ENCODE measurements around the gene LCE1F. TPM values are rescaled to one million over a fixed set of nuclear protein-coding genes. Genes with fewer than 3 reads are reported as not detected.

Gene LCE1F
- total RNA-seq, 5 donors from 2014 or later (not counting 1 experiment from before 2014, with no cell fraction given): not detected

- peaks cover 0 to 9% of the 10 kb centered on the region in 2 experiments for H3K27me3 ChIP-seq (replicated peaks in 1 of 2; ENCODE audit: control insufficient read depth in 2 of 2, extremely low read depth in 1 of 2, insufficient read depth in 2 of 2, low read length in 1 of 2)
- Mint-ChIP-seq H3K4me1 (no peaks in the 10 kb centered on the region), H3K9me3 (no peaks in the 10 kb centered on the region), H3K27ac (no peak overlapping the region), H3K4me3 (no peak overlapping the region), H3K36me3 (no peaks in the 10 kb centered on the region), H3K27me3 (peaks cover 20 to 40% of the 10 kb centered on the region in 2 donors)
- H3K4me1 ChIP-seq (ENCODE audit: control insufficient read depth in 1 of 2, extremely low read depth in 1 of 2, insufficient read depth in 2 of 2, low read length in 2 of 2): no peaks in the 10 kb centered on the region
- ChIA-PET POLR2A (no interaction called here), CTCF (no interaction called here)
- DNase-seq (no peak), ATAC-seq (replicated peaks in 1 of 4) (no peak)
- H3K27ac ChIP-seq (ENCODE audit: low read length): no peak overlapping the region
- no peaks in the 10 kb centered on the region for H3K9me3 ChIP-seq
- WGBS (ENCODE audit: insufficient coverage): no CpG with 5 or more reads among the region's 2 CpGs
- H3K36me3 ChIP-seq (ENCODE audit: control insufficient read depth in 2 of 2, extremely low read depth in 1 of 2, insufficient read depth in 1 of 2, low read length in 1 of 2): no peaks in the 10 kb centered on the region
- H3K4me3 ChIP-seq (ENCODE audit: control insufficient read depth in 1 of 2, extremely low read depth in 1 of 2, low read length in 1 of 2): no peak overlapping the region
Measured at GRCh38 chr1:152743371-152744145, 31.4 kb upstream of the LCE1F start.

GRCh38 chr1:152745289-152745704 lies 29.6 kb upstream of the LCE1F start:
- Mint-ChIP-seq H3K9me3 (no peaks in the 10 kb centered on the region), H3K27me3 (peaks cover 24 to 32% of the 10 kb centered on the region in 2 donors), H3K36me3 (no peaks in the 10 kb centered on the region), H3K27ac (no peak overlapping the region), H3K4me3 (no peak overlapping the region), H3K4me1 (no peaks in the 10 kb centered on the region)
- H3K9me3 ChIP-seq: no peaks in the 10 kb centered on the region
- no peak overlapping the region for H3K4me3 ChIP-seq (ENCODE audit: control insufficient read depth in 1 of 2, extremely low read depth in 1 of 2, low read length in 1 of 2)
- DNase-seq (no peak), ATAC-seq (replicated peaks in 1 of 4) (no peak)
- POLR2A ChIA-PET: no interaction called here
- H3K36me3 ChIP-seq (ENCODE audit: control insufficient read depth in 2 of 2, extremely low read depth in 1 of 2, insufficient read depth in 1 of 2, low read length in 1 of 2): no peaks in the 10 kb centered on the region
- CTCF ChIA-PET: no interaction called here
- H3K27me3 ChIP-seq (replicated peaks in 1 of 2; ENCODE audit: control insufficient read depth in 2 of 2, extremely low read depth in 1 of 2, insufficient read depth in 2 of 2, low read length in 1 of 2): peaks cover 0 to 9% of the 10 kb centered on the region in 2 experiments
- WGBS (ENCODE audit: insufficient coverage): 100% methylated on average over 3 of the region's 4 CpGs
- H3K4me1 ChIP-seq (ENCODE audit: control insufficient read depth in 1 of 2, extremely low read depth in 1 of 2, insufficient read depth in 2 of 2, low read length in 2 of 2): no peaks in the 10 kb centered on the region
- H3K27ac ChIP-seq (ENCODE audit: low read length): no peak overlapping the region

GRCh38 chr1:152745765-152746444 lies 29.0 kb upstream of the LCE1F start:
- Histone ChIP-seq H3K27me3 (replicated peaks in 1 of 2; ENCODE audit: control insufficient read depth in 2 of 2, extremely low read depth in 1 of 2, insufficient read depth in 2 of 2, low read length in 1 of 2) (peaks cover 4 to 9% of the 10 kb centered on the region in 2 experiments), H3K36me3 (ENCODE audit: control insufficient read depth in 2 of 2, extremely low read depth in 1 of 2, insufficient read depth in 1 of 2, low read length in 1 of 2) (no peaks in the 10 kb centered on the region), H3K9me3 (no peaks in the 10 kb centered on the region), H3K4me3 (ENCODE audit: control insufficient read depth in 1 of 2, extremely low read depth in 1 of 2, low read length in 1 of 2) (no peak overlapping the region), H3K27ac (ENCODE audit: low read length) (no peak overlapping the region), H3K4me1 (ENCODE audit: control insufficient read depth in 1 of 2, extremely low read depth in 1 of 2, insufficient read depth in 2 of 2, low read length in 2 of 2) (no peaks in the 10 kb centered on the region)
- no peak for ATAC-seq (replicated peaks in 1 of 4)
- CTCF ChIA-PET: no interaction called here
- H3K4me3 Mint-ChIP-seq: no peak overlapping the region
- no peaks in the 10 kb centered on the region for H3K4me1 Mint-ChIP-seq
- H3K36me3 Mint-ChIP-seq: no peaks in the 10 kb centered on the region
- POLR2A ChIA-PET: no interaction called here
- DNase-seq: no peak
- H3K27ac Mint-ChIP-seq: no peak overlapping the region
- no peaks in the 10 kb centered on the region for H3K9me3 Mint-ChIP-seq
- H3K27me3 Mint-ChIP-seq: peaks cover 30 to 38% of the 10 kb centered on the region in 2 donors
- WGBS (ENCODE audit: insufficient coverage): 78% methylated on average over 4 of the region's 6 CpGs

- no peaks in the 10 kb centered on the region for H3K9me3 ChIP-seq
- Mint-ChIP-seq H3K4me3 (no peak overlapping the region), H3K9me3 (no peaks in the 10 kb centered on the region), H3K4me1 (no peaks in the 10 kb centered on the region), H3K27me3 (peaks cover 36 to 37% of the 10 kb centered on the region in 2 donors), H3K27ac (no peak overlapping the region), H3K36me3 (no peaks in the 10 kb centered on the region)
- H3K4me1 ChIP-seq (ENCODE audit: control insufficient read depth in 1 of 2, extremely low read depth in 1 of 2, insufficient read depth in 2 of 2, low read length in 2 of 2): no peaks in the 10 kb centered on the region
- H3K36me3 ChIP-seq (ENCODE audit: control insufficient read depth in 2 of 2, extremely low read depth in 1 of 2, insufficient read depth in 1 of 2, low read length in 1 of 2): no peaks in the 10 kb centered on the region
- no CpG with 5 or more reads among the region's 1 CpG for WGBS (ENCODE audit: insufficient coverage)
- ATAC-seq (replicated peaks in 1 of 4): no peak
- H3K27me3 ChIP-seq (replicated peaks in 1 of 2; ENCODE audit: control insufficient read depth in 2 of 2, extremely low read depth in 1 of 2, insufficient read depth in 2 of 2, low read length in 1 of 2): peaks cover 4 to 9% of the 10 kb centered on the region in 2 experiments
- ChIA-PET CTCF (no interaction called here), POLR2A (no interaction called here)
- H3K27ac ChIP-seq (ENCODE audit: low read length): no peak overlapping the region
- DNase-seq: no peak
- no peak overlapping the region for H3K4me3 ChIP-seq (ENCODE audit: control insufficient read depth in 1 of 2, extremely low read depth in 1 of 2, low read length in 1 of 2)
Measured at GRCh38 chr1:152747831-152748230, 27.1 kb upstream of the LCE1F start.

GRCh38 chr1:152752225-152752624 lies 22.7 kb upstream of the LCE1F start:
- no peaks in the 10 kb centered on the region for H3K36me3 Mint-ChIP-seq
- no peaks in the 10 kb centered on the region for H3K9me3 Mint-ChIP-seq
- peaks cover 33 to 41% of the 10 kb centered on the region in 2 donors for H3K27me3 Mint-ChIP-seq
- Histone ChIP-seq H3K4me1 (ENCODE audit: control insufficient read depth in 1 of 2, extremely low read depth in 1 of 2, insufficient read depth in 2 of 2, low read length in 2 of 2) (no peaks in the 10 kb centered on the region), H3K27ac (ENCODE audit: low read length) (no peak overlapping the region), H3K36me3 (ENCODE audit: control insufficient read depth in 2 of 2, extremely low read depth in 1 of 2, insufficient read depth in 1 of 2, low read length in 1 of 2) (no peaks in the 10 kb centered on the region), H3K4me3 (ENCODE audit: control insufficient read depth in 1 of 2, extremely low read depth in 1 of 2, low read length in 1 of 2) (no peak overlapping the region), H3K9me3 (no peaks in the 10 kb centered on the region), H3K27me3 (replicated peaks in 1 of 2; ENCODE audit: control insufficient read depth in 2 of 2, extremely low read depth in 1 of 2, insufficient read depth in 2 of 2, low read length in 1 of 2) (peaks cover 3 to 4% of the 10 kb centered on the region in 2 experiments)
- ATAC-seq (replicated peaks in 1 of 4) (no peak), DNase-seq (no peak)
- 25% methylated on average over 1 of the region's 1 CpG for WGBS (ENCODE audit: insufficient coverage)
- no peak overlapping the region for H3K27ac Mint-ChIP-seq
- ChIA-PET CTCF (no interaction called here), POLR2A (no interaction called here)
- no peak overlapping the region for H3K4me3 Mint-ChIP-seq
- H3K4me1 Mint-ChIP-seq: no peaks in the 10 kb centered on the region

GRCh38 chr1:152753586-152753985 lies 21.4 kb upstream of the LCE1F start:
- Histone ChIP-seq H3K4me3 (ENCODE audit: control insufficient read depth in 1 of 2, extremely low read depth in 1 of 2, low read length in 1 of 2) (no peak overlapping the region), H3K9me3 (no peaks in the 10 kb centered on the region), H3K27ac (ENCODE audit: low read length) (no peak overlapping the region), H3K4me1 (ENCODE audit: control insufficient read depth in 1 of 2, extremely low read depth in 1 of 2, insufficient read depth in 2 of 2, low read length in 2 of 2) (no peaks in the 10 kb centered on the region), H3K27me3 (replicated peaks in 1 of 2; ENCODE audit: control insufficient read depth in 2 of 2, extremely low read depth in 1 of 2, insufficient read depth in 2 of 2, low read length in 1 of 2) (peaks cover 3 to 4% of the 10 kb centered on the region in 2 experiments), H3K36me3 (ENCODE audit: control insufficient read depth in 2 of 2, extremely low read depth in 1 of 2, insufficient read depth in 1 of 2, low read length in 1 of 2) (no peaks in the 10 kb centered on the region)
- Mint-ChIP-seq H3K4me3 (no peak overlapping the region), H3K9me3 (no peaks in the 10 kb centered on the region), H3K27ac (no peak overlapping the region), H3K4me1 (no peaks in the 10 kb centered on the region), H3K36me3 (no peaks in the 10 kb centered on the region), H3K27me3 (peaks cover 41 to 46% of the 10 kb centered on the region in 2 donors)
- POLR2A ChIA-PET: no interaction called here
- DNase-seq (no peak), ATAC-seq (replicated peaks in 1 of 4) (no peak)
- WGBS (ENCODE audit: insufficient coverage): no CpG with 5 or more reads among the region's 1 CpG
- CTCF ChIA-PET: no interaction called here

All from T-cell (primary cell).